Kidney (tissue), 14 donors: Measurements from ENCODE around the gene ARL15. TPM values are rescaled to one million over a fixed set of nuclear protein-coding genes. Genes with fewer than 3 reads are reported as not detected.
"Not testable (repeated sequence)": the region's sequence is repeated elsewhere in the genome, so short reads cannot be mapped to it uniquely, and the experiment has no call there.

Experiments used
- DNase-seq, 5 donors: peaks; one replicate each; pipeline ENCODE4 v3.0.0-alpha.2; 2013 to 2020
- FAIRE-seq: peaks from 2 replicates; lab custom pipeline; 2012; peaks lifted over from hg19 to GRCh38; lab: Jason Lieb, UNC
- H3K27ac ChIP-seq, 2 donors: one replicate each; pipeline ENCODE4 v1.7.0; 2013; ENCODE audit warnings: low read depth in 2 of 2, low read length in 2 of 2, inconsistent platforms in 1 of 2
- H3K27me3 ChIP-seq: one replicate; pipeline ENCODE4 v1.7.1; 2013; ENCODE audit warnings: low read length, inconsistent platforms; ENCODE audit not compliant: control insufficient read depth, insufficient read depth
- H3K36me3 ChIP-seq, 3 donors: one replicate each; pipeline versions ENCODE4 v1.7.0 to v1.7.1; 2013; ENCODE audit warnings: low read length in 3 of 3, control low read depth in 1 of 3, inconsistent platforms in 1 of 3; ENCODE audit not compliant: insufficient read depth in 3 of 3, control insufficient read depth in 2 of 3
- H3K4me1 ChIP-seq, 3 donors: one replicate each; pipeline versions ENCODE4 v1.7.0 to v1.7.1; 2013; ENCODE audit warnings: low read length in 3 of 3, inconsistent platforms in 1 of 3, low read depth in 1 of 3; ENCODE audit not compliant: control insufficient read depth in 2 of 3, insufficient read depth in 2 of 3
- H3K4me3 ChIP-seq, 3 donors: one replicate each; pipeline versions ENCODE4 v1.7.0 to v1.8.1; 2013; ENCODE audit warnings: low read length in 3 of 3, control low read depth in 1 of 3, inconsistent platforms in 1 of 3
- H3K9ac ChIP-seq, 3 donors: one replicate each; pipeline versions ENCODE4 v1.7.0 to v1.7.1; 2013; ENCODE audit warnings: low read length in 3 of 3, control low read depth in 1 of 3, inconsistent platforms in 1 of 3
- H3K9me3 ChIP-seq, 3 donors: one replicate each; pipeline versions ENCODE4 v1.7.0 to v1.7.1; 2013; ENCODE audit warnings: low read length in 3 of 3, control low read depth in 1 of 3, inconsistent platforms in 1 of 3; ENCODE audit not compliant: control insufficient read depth in 2 of 3, insufficient read depth in 1 of 3
- intact Hi-C: fragments of 100-400 bp; cut with DNase I; formaldehyde crosslinking; loops from one replicate; pipeline ENCODE4 v1.11.1; 2022
- polyA plus RNA-seq: library from polyadenylated mRNA; stranded (reverse); fragments of 350-450 nt; fragmentation: Illumina TruSeq; extraction: RNeasy Lipid Tissue Mini Kit (QIAGEN cat#74804); gene quantifications from one replicate; pipeline ENCODE4 v1.2.3, GENCODE V29; 2014; ENCODE audit warnings: low read depth, low replicate concordance; ENCODE audit not compliant: insufficient read depth
- total RNA-seq: library from RNA; stranded (reverse); fragmentation: NEBNext Ultra II Directional; extraction: Animal tissue kit (Norgen Biotek cat#: 25700); gene quantifications from one replicate; pipeline ENCODE4 v1.2.1, GENCODE V29; 2021
- TF ChIP-seq, protein P1 (sequence below): IDR thresholded peaks from 3 replicates; pipeline ENCODE4 v1.5.1; 2012; ENCODE audit warnings: mild to moderate bottlenecking, moderate library complexity, borderline replicate concordance; ENCODE audit not compliant: insufficient read depth; ENCODE audit errors: extremely low read depth
- donor health status: control.
- donor health status: control.
- donor health status: control.
- donor health status: control.
- donor health status: control.
- donor health status: DM: yes; HTN: yes; CAD: no.
- donor health status: Normal renal cell carcinoma (clear cell type).

ARL15 gene
- total and polyA plus RNA-seq, 2 donors from 2014 or later: 21.1 to 36.6 TPM

DNA sequence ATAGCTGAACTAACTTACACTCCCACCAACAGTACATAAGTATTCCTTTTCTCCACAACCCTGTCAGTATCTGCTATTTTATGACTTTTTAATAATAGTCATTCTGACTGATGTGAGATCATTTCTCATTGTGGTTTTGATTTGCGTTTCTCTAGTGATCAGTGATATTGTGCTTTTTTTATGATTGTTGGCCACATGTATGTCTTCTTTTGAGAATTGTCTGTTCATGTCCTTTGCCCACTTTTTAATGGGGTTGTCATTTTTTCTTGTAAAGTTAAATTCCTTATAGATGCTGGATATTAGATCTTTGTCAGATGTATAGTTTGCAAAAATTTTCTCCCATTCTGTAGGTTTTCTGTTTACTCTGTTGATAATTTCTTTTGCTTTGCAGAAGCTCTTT, 42.2 kb upstream of the ARL15 start:
- DNase-seq, FAIRE-seq, intact Hi-C loops: not testable (repeated sequence)

DNA sequence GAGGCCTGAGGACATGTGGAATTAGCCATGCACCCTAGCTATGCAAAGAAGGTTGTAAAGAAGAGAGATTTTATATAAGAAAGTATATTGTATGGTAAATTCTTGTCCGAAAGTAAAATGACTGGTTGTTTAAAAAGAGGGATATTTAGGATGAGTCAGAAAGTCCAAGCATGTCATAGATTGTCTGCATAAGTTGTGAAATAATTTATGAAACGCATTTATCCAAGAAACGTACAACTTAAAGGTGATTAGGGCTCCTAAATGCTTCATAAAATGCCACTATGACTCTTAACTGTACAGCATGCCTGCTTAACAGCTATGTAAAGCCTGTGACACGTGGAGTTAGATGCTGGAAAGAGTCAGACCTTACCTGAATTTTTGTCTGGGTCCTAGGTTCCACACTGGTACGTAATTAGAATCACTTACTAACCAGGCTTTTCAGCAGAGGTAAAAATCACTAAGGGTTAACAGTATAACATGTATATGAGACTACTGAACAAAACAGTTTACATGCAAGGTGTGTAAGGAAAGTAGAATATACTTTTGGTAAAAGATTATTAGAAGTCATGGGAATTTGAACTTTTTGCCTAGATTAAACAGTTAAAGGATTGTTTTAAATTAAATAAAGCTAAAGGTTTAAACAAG, 37.0 kb upstream of the ARL15 start:
- Histone ChIP-seq H3K27me3 (no peaks in the 10 kb centered on the region), H3K36me3 (no peaks in the 10 kb centered on the region), H3K4me1 (no peaks in the 10 kb centered on the region)

More for the DNA sequence above, 42.2 kb upstream of the ARL15 start:
- H3K27ac ChIP-seq, H3K4me3 ChIP-seq, H3K9me3 ChIP-seq, H3K27me3 ChIP-seq, H3K36me3 ChIP-seq, H3K4me1 ChIP-seq, H3K9ac ChIP-seq: not testable (repeated sequence)

DNA sequence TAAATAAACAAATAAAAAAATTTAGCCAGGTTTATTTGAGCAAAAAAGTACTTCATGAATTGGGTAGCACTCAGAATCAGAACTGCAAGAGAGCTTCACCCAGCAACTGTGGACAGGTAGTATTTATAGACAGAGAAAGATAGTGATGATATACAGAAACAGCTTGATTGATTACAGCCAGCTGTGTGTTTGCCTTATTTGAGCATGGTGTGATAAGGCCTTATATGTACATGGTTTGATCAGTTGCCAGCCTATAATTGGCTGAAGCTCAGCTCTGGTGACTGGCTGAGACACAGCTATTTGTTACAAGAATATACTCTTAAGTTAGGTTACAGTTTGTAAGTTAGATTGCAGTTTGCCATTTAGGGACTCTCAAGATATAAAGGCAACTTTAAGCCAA, 34.3 kb upstream of the ARL15 start:
- no peak for DNase-seq

More for the DNA sequence above, 37.0 kb upstream of the ARL15 start:
- DNase-seq (no peak), FAIRE-seq (no peak)
- Histone ChIP-seq H3K4me3 (no peak overlapping the region), H3K9ac (no peak overlapping the region), H3K9me3 (no peaks in the 10 kb centered on the region), H3K27ac (no peak overlapping the region)
- TF ChIP-seq, protein P1, sequence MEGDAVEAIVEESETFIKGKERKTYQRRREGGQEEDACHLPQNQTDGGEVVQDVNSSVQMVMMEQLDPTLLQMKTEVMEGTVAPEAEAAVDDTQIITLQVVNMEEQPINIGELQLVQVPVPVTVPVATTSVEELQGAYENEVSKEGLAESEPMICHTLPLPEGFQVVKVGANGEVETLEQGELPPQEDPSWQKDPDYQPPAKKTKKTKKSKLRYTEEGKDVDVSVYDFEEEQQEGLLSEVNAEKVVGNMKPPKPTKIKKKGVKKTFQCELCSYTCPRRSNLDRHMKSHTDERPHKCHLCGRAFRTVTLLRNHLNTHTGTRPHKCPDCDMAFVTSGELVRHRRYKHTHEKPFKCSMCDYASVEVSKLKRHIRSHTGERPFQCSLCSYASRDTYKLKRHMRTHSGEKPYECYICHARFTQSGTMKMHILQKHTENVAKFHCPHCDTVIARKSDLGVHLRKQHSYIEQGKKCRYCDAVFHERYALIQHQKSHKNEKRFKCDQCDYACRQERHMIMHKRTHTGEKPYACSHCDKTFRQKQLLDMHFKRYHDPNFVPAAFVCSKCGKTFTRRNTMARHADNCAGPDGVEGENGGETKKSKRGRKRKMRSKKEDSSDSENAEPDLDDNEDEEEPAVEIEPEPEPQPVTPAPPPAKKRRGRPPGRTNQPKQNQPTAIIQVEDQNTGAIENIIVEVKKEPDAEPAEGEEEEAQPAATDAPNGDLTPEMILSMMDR: no peak
- intact Hi-C loops: no loop called here

DNA sequence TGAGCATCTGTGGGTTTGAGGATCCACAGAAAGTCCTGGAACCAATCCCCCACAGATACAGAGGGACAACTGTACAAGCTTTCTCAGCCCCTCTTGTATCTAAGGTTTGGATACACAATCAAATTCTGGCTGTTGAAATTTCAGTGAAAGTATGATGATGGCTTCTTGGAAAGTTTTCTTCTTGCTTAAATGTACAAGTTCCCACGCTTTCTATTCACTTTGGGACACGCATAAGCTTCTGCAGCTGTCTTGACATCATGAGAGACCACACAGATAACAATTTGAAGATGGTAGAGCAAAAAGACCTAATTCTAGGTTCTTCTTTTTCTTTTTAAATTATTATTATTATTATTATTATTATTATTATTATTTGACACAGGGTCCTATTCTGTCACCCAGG, 31.6 kb upstream of the ARL15 start:
- no peak overlapping the region for H3K9ac ChIP-seq
- DNase-seq (no peak), FAIRE-seq (no peak)
- intact Hi-C loops: no loop called here
- no peak overlapping the region for H3K4me3 ChIP-seq
- H3K36me3 ChIP-seq: no peaks in the 10 kb centered on the region
- H3K27me3 ChIP-seq: no peaks in the 10 kb centered on the region
- no peaks in the 10 kb centered on the region for H3K4me1 ChIP-seq
- H3K27ac ChIP-seq: no peak overlapping the region
- TF ChIP-seq, protein P1: no peak
- H3K9me3 ChIP-seq: peaks cover 0 to 5% (median 0%) of the 10 kb centered on the region in 3 donors

More for the DNA sequence above, 34.3 kb upstream of the ARL15 start:
- no peak for FAIRE-seq
- intact Hi-C loops: no loop called here
- Histone ChIP-seq H3K4me1 (no peaks in the 10 kb centered on the region), H3K27me3 (no peaks in the 10 kb centered on the region), H3K9ac (no peak overlapping the region), H3K9me3 (no peaks in the 10 kb centered on the region), H3K36me3 (no peaks in the 10 kb centered on the region), H3K4me3 (no peak overlapping the region), H3K27ac (no peak overlapping the region)
- TF ChIP-seq, protein P1: no peak
